Gastrocnemius medialis (tissue), 4 donors: ENCODE data around the gene MYCBP2. TPM values are rescaled to one million over a fixed set of nuclear protein-coding genes. Genes with fewer than 3 reads are reported as not detected.

Source experiments
- ATAC-seq, 2 donors: fragments of 150-250 bp; one replicate each; pipeline ENCODE4 v1.9.1; 2016
- DNase-seq, 2 donors: peaks; one replicate each; pipeline ENCODE4 v3.0.0-alpha.2; 2019
- H3K27ac ChIP-seq, 4 donors: fragments of 200-600 bp; sonication (generic); 1 replicate in 1 of 4; 2 replicates in 3 of 4; pipeline ENCODE4 v1.5.1; 2016 to 2018; ENCODE audit warnings: mild to moderate bottlenecking in 2 of 4, moderate library complexity in 1 of 4
- H3K27me3 ChIP-seq, 3 donors: fragments of 200-600 bp; sonication (generic) in 2 of 3; 1 replicate in 1 of 3; 2 replicates in 2 of 3; pipeline versions ENCODE4 v1.5.1 to v1.6.0; 2016 to 2019; ENCODE audit warnings: mild to moderate bottlenecking in 1 of 3, moderate library complexity in 1 of 3
- H3K36me3 ChIP-seq, 2 donors: fragments of 200-600 bp; sonication (generic) in 1 of 2; one replicate each; pipeline ENCODE4 v1.5.1; 2017 to 2018
- H3K4me1 ChIP-seq, 2 donors: fragments of 200-600 bp; sonication (generic) in 1 of 2; one replicate each; pipeline ENCODE4 v1.5.1; 2016 to 2017; ENCODE audit warnings: mild to moderate bottlenecking in 2 of 2
- H3K4me3 ChIP-seq, 4 donors: fragments of 200-600 bp; sonication (generic) in 3 of 4; 1 replicate in 1 of 4; 2 replicates in 3 of 4; pipeline ENCODE4 v1.5.1; 2016 to 2019; ENCODE audit warnings: mild to moderate bottlenecking in 2 of 4
- H3K9me3 ChIP-seq, 3 donors: fragments of 200-600 bp; sonication (generic) in 2 of 3; 1 replicate in 1 of 3; 2 replicates in 2 of 3; pipeline ENCODE4 v1.5.1; 2016 to 2019
- CTCF ChIP-seq, 5 experiments: fragments of 450-650 bp in 3 of 5; fragments of 200-600 bp in 2 of 5; sonication (generic) in 2 of 5; IDR thresholded peaks in 4 of 5; conservative IDR thresholded peaks in 1 of 5; 1 replicate in 4 of 5; 2 replicates in 1 of 5; pipeline ENCODE4 v1.5.1; 2016 to 2019; ENCODE audit warnings: antibody characterized with exemption in 5 of 5, mild to moderate bottlenecking in 3 of 5, moderate library complexity in 3 of 5
- POLR2A ChIP-seq, 2 donors: fragments of 450-650 bp; IDR thresholded peaks; one replicate each; pipeline ENCODE4 v1.6.1; 2017; ENCODE audit warnings: antibody characterized with exemption in 2 of 2, mild to moderate bottlenecking in 2 of 2, moderate library complexity in 2 of 2
- in situ Hi-C, 4 donors: fragments of 200-750 bp; cut with MboI; loops; one replicate each; pipeline versions ENCODE4 v1.15.0 to v1.8.0; 2017; ENCODE audit warnings: low sequenced_read_pairs in 4 of 4
- intact Hi-C: fragments of 100-400 bp; cut with DNase I; formaldehyde crosslinking; loops from one replicate; pipeline ENCODE4 v1.15.1; 2023; ENCODE audit warnings: low total_unique reads
- total RNA-seq, 4 donors: library from RNA; depleted of rRNA; stranded (reverse); fragments of >200 nt; gene quantifications; one replicate each; pipeline versions ENCODE4 v1.1.0 to v1.2.3, GENCODE V29; 2016

The MYCBP2 gene
- total RNA-seq, 4 donors from 2014 or later, result 42.1 to 56.9 (median 45.1) TPM

DNA sequence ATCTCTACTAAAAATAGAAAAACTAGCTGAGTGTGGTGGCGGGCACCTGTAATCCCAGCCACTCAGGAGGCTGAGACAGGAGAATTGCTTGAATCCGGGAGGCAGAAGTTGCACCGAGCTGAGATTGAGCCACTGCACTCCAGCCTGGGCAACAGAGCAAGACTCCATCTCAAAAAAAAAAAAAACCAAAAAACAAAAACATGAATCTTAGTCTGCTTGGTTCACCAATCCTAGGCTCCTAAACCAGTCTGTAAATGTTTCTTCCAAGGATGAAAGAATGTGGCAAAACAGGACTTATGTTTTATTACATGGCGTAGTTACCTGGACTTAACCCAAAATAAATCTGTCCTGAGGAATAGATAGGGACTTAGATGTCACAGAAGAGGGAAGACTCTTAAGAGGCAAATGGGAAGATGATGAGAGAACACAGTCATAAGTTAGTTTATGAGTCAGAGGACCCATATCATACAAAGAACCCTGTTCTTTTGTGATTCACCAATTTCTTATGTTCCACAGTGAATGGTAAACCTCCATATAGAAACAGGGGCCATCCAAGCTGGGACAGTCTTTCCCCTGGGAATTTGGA lies 293.1 kb downstream of the MYCBP2 start:
- intact Hi-C loops, result no loop called here
- no peak overlapping the region for H3K27ac ChIP-seq
- H3K36me3 ChIP-seq, result no peaks in the 10 kb centered on the region
- no peak for TF ChIP-seq POLR2A (IDR thresholded peaks at IDR 0.05)
- DNase-seq (no peak), ATAC-seq (no peak)
- no peaks in the 10 kb centered on the region for H3K9me3 ChIP-seq
- in situ Hi-C loops, result no loop called here
- no peaks in the 10 kb centered on the region for H3K27me3 ChIP-seq
- H3K4me3 ChIP-seq, result no peak overlapping the region
- peaks cover 0 to 1% of the 10 kb centered on the region in 2 donors for H3K4me1 ChIP-seq

DNA sequence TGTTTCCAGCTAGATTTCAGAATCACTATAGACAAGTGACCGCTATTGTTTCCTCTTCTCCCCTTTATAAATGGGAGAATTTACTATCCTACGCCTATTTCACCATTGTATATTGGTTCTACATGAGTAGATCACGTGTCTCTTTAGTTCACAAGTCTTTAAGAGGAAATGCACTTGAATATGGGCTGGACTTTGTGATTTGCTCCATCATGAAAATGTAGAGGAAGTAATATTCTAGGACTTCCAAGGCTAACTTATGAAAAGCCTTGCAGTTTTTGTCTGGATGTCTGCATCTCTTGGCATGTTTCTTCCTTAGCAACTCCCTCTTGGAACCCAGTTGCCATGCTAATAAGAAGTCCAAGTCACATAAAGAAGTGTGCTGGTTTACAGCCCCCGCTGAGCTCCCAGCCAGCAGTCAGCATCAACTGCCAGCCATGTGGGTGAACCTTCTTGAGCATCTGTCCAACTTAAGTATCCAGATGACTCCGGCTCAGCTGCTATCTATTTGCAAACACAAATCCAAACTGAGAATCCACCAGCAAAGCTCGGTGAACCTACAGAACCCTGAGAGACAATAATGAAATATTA lies 295.1 kb downstream of the MYCBP2 start:
- Histone ChIP-seq H3K4me1 (peaks cover 8 to 15% of the 10 kb centered on the region in 2 donors), H3K9me3 (no peaks in the 10 kb centered on the region), H3K4me3 (no peak overlapping the region), H3K36me3 (no peaks in the 10 kb centered on the region), H3K27me3 (no peaks in the 10 kb centered on the region), H3K27ac (no peak overlapping the region)
- TF ChIP-seq POLR2A (IDR thresholded peaks at IDR 0.05) (no peak), CTCF (IDR thresholded peaks at IDR 0.05 in 4 of 5, conservative IDR thresholded peaks at IDR 0.05 in 1 of 5) (no peak)
- ATAC-seq (no peak), DNase-seq (no peak)
- intact Hi-C loops (no loop called here), in situ Hi-C loops (no loop called here)

GRCh38 chr13:77029436-77029835 lies 297.5 kb downstream of the MYCBP2 start:
- no peaks in the 10 kb centered on the region for H3K27me3 ChIP-seq
- in situ Hi-C loops (no loop called here), intact Hi-C loops (loop anchor here (10.0 kb wide), 1 partner anchor 145 kb away; the partner anchor contains the start of gene KCTD12)
- no peak for DNase-seq
- TF ChIP-seq POLR2A (IDR thresholded peaks at IDR 0.05) (no peak), CTCF (IDR thresholded peaks at IDR 0.05 in 4 of 5, conservative IDR thresholded peaks at IDR 0.05 in 1 of 5) (no peak)
- ATAC-seq, result no peak
- H3K4me1 ChIP-seq, result peaks cover 19 to 27% of the 10 kb centered on the region in 2 donors
- no peaks in the 10 kb centered on the region for H3K36me3 ChIP-seq
- H3K4me3 ChIP-seq, result no peak overlapping the region
- no peak overlapping the region for H3K27ac ChIP-seq
- H3K9me3 ChIP-seq, result no peaks in the 10 kb centered on the region

DNA sequence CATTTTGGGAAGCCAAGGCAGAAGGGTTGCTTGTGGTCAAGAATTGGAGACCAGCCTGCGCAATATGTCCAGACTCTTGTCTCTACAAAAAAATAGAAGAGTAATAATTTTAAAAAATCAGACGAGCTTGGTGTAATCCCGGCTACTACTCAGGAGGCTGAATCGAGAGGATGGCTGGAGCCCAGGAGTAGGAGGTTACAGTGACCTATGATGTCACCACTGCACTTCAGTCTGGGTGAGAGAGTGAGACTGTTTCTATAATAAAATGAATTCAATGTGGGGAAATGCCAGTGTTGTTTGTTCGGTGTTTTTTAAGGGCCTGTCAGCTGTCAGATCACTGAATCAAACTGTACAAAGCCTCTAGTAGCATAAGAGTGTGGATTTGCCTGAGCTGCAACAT lies 298.7 kb downstream of the MYCBP2 start:
- H3K27me3 ChIP-seq, result no peaks in the 10 kb centered on the region
- in situ Hi-C loops (no loop called here), intact Hi-C loops (loop anchor here (10.0 kb wide), 1 partner anchor 143 kb away; the partner anchor contains the start of gene KCTD12)
- no peaks in the 10 kb centered on the region for H3K36me3 ChIP-seq
- H3K4me3 ChIP-seq, result peak overlapping the region; percentile 64 to 98 (median 72)
- no peaks in the 10 kb centered on the region for H3K9me3 ChIP-seq
- TF ChIP-seq CTCF (IDR thresholded peaks at IDR 0.05 in 4 of 5, conservative IDR thresholded peaks at IDR 0.05 in 1 of 5) (no peak), POLR2A (IDR thresholded peaks at IDR 0.05) (no peak)
- ATAC-seq (peak; percentile 34 to 45), DNase-seq (peak; percentile 19 to 59)
- peaks cover 31 to 39% of the 10 kb centered on the region in 2 donors for H3K4me1 ChIP-seq
- H3K27ac ChIP-seq, result peak overlapping the region; percentile 93 to 100 (median 96)

GRCh38 chr13:77026861-77027621 lies 299.9 kb downstream of the MYCBP2 start, which contains the start of gene FBXL3:
Gene FBXL3 (minus strand): TSS chr13:77027159. CDS start chr13:77021860, 5,299 bp downstream.
- Histone ChIP-seq H3K36me3 (no peaks in the 10 kb centered on the region), H3K27me3 (no peaks in the 10 kb centered on the region), H3K27ac (peak within 1 kb of the TSS; percentile 93 to 100 (median 96)), H3K9me3 (no peaks in the 10 kb centered on the region), H3K4me1 (peaks cover 43 to 51% of the 10 kb centered on the region in 2 donors), H3K4me3 (peak within 1 kb of the TSS; percentile 65 to 98 (median 78))
- TF ChIP-seq CTCF (IDR thresholded peaks at IDR 0.05 in 4 of 5, conservative IDR thresholded peaks at IDR 0.05 in 1 of 5) (peak in 1 of 5 experiments; percentile 9), POLR2A (IDR thresholded peaks at IDR 0.05) (peak; percentile 57 to 77)
- in situ Hi-C loops (no loop called here), intact Hi-C loops (loop anchor here (1.0 to 10.0 kb wide), 4 partner anchors 22 to 300 kb away; partner anchors contain the start of genes CLN5, KCTD12 and MYCBP2)
- DNase-seq (peak; percentile 67 to 80), ATAC-seq (peak; percentile 70 to 72)
